ENCODE measurements around the gene SLC22A23. TPM values are rescaled to one million over a fixed set of nuclear protein-coding genes. Genes with fewer than 3 reads are reported as not detected.

SLC22A23 gene
- total RNA-seq, 1 experiment from 2014 or later = 5.7 TPM

DNA sequence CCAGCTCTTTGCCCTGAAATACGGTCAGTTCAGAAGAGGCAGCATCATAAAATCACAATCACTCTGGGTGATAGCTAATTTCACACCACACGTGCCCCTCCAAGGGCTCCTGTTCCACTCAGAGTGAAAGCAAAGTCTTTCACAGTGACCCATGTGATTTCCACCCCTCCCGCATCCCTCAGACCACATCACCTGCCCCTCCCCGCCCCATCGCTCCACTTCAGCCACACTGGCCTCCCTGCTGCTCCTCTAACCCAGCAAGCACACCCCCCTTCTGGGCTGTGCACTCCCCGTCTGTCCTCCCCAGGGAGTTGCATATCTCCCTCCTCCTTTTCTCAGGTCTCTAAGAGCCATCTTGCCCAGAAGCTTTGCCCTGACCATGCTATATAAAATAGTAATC lies 123.6 kb downstream of the SLC22A23 start:
- no peak for DNase-seq
- no peaks in the 10 kb centered on the region for H3K27me3 ChIP-seq (ENCODE audit: low read length)
- intact Hi-C loops (cut with micrococcal nuclease) = no loop called here
- no peak overlapping the region for H3K4me3 ChIP-seq (ENCODE audit: low read length)
- BruUV-seq (replicated peaks) = no TSS peak
- no peak overlapping the region for H3K27ac ChIP-seq (ENCODE audit: low read length)
- H4K20me1 ChIP-seq (ENCODE audit: low read length) = no peaks in the 10 kb centered on the region
- no peaks in the 10 kb centered on the region for H3K79me2 ChIP-seq (ENCODE audit: low read length)
- H3K36me3 ChIP-seq (ENCODE audit: low read depth, low read length) = no peaks in the 10 kb centered on the region
- TF ChIP-seq, protein P1, sequence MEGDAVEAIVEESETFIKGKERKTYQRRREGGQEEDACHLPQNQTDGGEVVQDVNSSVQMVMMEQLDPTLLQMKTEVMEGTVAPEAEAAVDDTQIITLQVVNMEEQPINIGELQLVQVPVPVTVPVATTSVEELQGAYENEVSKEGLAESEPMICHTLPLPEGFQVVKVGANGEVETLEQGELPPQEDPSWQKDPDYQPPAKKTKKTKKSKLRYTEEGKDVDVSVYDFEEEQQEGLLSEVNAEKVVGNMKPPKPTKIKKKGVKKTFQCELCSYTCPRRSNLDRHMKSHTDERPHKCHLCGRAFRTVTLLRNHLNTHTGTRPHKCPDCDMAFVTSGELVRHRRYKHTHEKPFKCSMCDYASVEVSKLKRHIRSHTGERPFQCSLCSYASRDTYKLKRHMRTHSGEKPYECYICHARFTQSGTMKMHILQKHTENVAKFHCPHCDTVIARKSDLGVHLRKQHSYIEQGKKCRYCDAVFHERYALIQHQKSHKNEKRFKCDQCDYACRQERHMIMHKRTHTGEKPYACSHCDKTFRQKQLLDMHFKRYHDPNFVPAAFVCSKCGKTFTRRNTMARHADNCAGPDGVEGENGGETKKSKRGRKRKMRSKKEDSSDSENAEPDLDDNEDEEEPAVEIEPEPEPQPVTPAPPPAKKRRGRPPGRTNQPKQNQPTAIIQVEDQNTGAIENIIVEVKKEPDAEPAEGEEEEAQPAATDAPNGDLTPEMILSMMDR (conservative IDR thresholded peaks at IDR 0.05; ENCODE audit: low read depth, low read length) = no peak
- TF ChIP-seq EZH2phosphoT487 (IDR thresholded peaks at IDR 0.05; ENCODE audit: borderline replicate concordance, low read length) (no peak), EZH2 (IDR thresholded peaks at IDR 0.05; ENCODE audit: low read length, unreplicated experiment) (no peak)
- H3K4me1 ChIP-seq (ENCODE audit: insufficient read depth, low read length) = peaks cover 18% of the 10 kb centered on the region
- no peak for ATAC-seq
- H3F3A ChIP-seq (ENCODE audit: low read length, unreplicated experiment) = no peaks in the 10 kb centered on the region
- ChIA-PET CTCF (no interaction called here), POLR2A (ENCODE audit: unreplicated experiment) (no interaction called here)
- no peaks in the 10 kb centered on the region for H3K9me3 ChIP-seq (ENCODE audit: low read length)
- no peak overlapping the region for H3K4me2 ChIP-seq (ENCODE audit: low read length)
- H3K9me2 ChIP-seq (replicated peaks; ENCODE audit: low read length) = no peaks in the 10 kb centered on the region
- no peak overlapping the region for H2AFZ ChIP-seq (ENCODE audit: low read length)
- H3K9ac ChIP-seq (ENCODE audit: low read length) = no peak overlapping the region

DNA sequence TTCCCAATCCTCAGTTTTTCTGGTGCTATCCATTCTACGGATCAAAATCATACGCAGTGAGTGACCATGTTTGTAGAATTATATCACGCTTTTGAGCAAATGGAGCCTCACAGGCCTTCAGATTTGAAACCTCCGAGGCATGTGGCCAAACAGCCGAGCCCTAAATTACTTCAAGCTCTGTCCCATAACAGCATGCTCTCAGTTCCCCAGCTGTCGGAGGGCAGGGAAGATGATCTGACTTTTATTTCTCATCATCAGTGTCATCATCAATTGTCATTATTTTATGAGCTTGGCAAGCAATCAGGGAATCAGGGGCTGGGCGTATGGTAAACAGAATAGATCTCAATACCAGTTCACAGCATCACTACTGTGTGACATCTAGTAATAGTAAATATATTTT lies 124.9 kb downstream of the SLC22A23 start:
- BruUV-seq (replicated peaks) = no TSS peak

GRCh38 chr6:3331494-3331893 lies 125.4 kb downstream of the SLC22A23 start:
- Histone ChIP-seq H3K27me3 (ENCODE audit: low read length) (no peaks in the 10 kb centered on the region), H3K9ac (ENCODE audit: low read length) (no peak overlapping the region), H3K4me3 (ENCODE audit: low read length) (no peak overlapping the region), H3K9me3 (ENCODE audit: low read length) (no peaks in the 10 kb centered on the region), H3K4me1 (ENCODE audit: insufficient read depth, low read length) (peaks cover 18% of the 10 kb centered on the region), H2AFZ (ENCODE audit: low read length) (no peak overlapping the region), H3K36me3 (ENCODE audit: low read depth, low read length) (no peaks in the 10 kb centered on the region), H3K4me2 (ENCODE audit: low read length) (no peak overlapping the region), H4K20me1 (ENCODE audit: low read length) (no peaks in the 10 kb centered on the region), H3K79me2 (ENCODE audit: low read length) (no peaks in the 10 kb centered on the region), H3F3A (ENCODE audit: low read length, unreplicated experiment) (no peaks in the 10 kb centered on the region), H3K27ac (ENCODE audit: low read length) (no peak overlapping the region), H3K9me2 (replicated peaks; ENCODE audit: low read length) (no peaks in the 10 kb centered on the region)
- intact Hi-C loops (cut with micrococcal nuclease) = no loop called here
- CTCF ChIA-PET = no interaction called here
- DNase-seq = no peak
- TF ChIP-seq EZH2phosphoT487 (IDR thresholded peaks at IDR 0.05; ENCODE audit: borderline replicate concordance, low read length) (no peak), EZH2 (IDR thresholded peaks at IDR 0.05; ENCODE audit: low read length, unreplicated experiment) (no peak)
- TF ChIP-seq, protein P1 (conservative IDR thresholded peaks at IDR 0.05; ENCODE audit: low read depth, low read length) = no peak
- POLR2A ChIA-PET (ENCODE audit: unreplicated experiment) = no interaction called here
- ATAC-seq = no peak
- no TSS peak for BruUV-seq (replicated peaks)

More for the DNA sequence above, 124.9 kb downstream of the SLC22A23 start:
- no peak overlapping the region for H3K4me3 ChIP-seq (ENCODE audit: low read length)
- ATAC-seq (no peak), DNase-seq (no peak)
- ChIA-PET CTCF (no interaction called here), POLR2A (ENCODE audit: unreplicated experiment) (no interaction called here)
- no peaks in the 10 kb centered on the region for H3K36me3 ChIP-seq (ENCODE audit: low read depth, low read length)
- peaks cover 18% of the 10 kb centered on the region for H3K4me1 ChIP-seq (ENCODE audit: insufficient read depth, low read length)
- no peaks in the 10 kb centered on the region for H4K20me1 ChIP-seq (ENCODE audit: low read length)
- no peaks in the 10 kb centered on the region for H3K79me2 ChIP-seq (ENCODE audit: low read length)
- TF ChIP-seq, protein P1 (conservative IDR thresholded peaks at IDR 0.05; ENCODE audit: low read depth, low read length) = no peak
- TF ChIP-seq EZH2phosphoT487 (IDR thresholded peaks at IDR 0.05; ENCODE audit: borderline replicate concordance, low read length) (no peak), EZH2 (IDR thresholded peaks at IDR 0.05; ENCODE audit: low read length, unreplicated experiment) (no peak)
- no peak overlapping the region for H3K4me2 ChIP-seq (ENCODE audit: low read length)
- H3K9me3 ChIP-seq (ENCODE audit: low read length) = no peaks in the 10 kb centered on the region
- no peak overlapping the region for H2AFZ ChIP-seq (ENCODE audit: low read length)
- intact Hi-C loops (cut with micrococcal nuclease) = no loop called here
- H3K27ac ChIP-seq (ENCODE audit: low read length) = no peak overlapping the region
- no peak overlapping the region for H3K9ac ChIP-seq (ENCODE audit: low read length)
- no peaks in the 10 kb centered on the region for H3K27me3 ChIP-seq (ENCODE audit: low read length)
- no peaks in the 10 kb centered on the region for H3K9me2 ChIP-seq (replicated peaks; ENCODE audit: low read length)
- H3F3A ChIP-seq (ENCODE audit: low read length, unreplicated experiment) = no peaks in the 10 kb centered on the region

All from PC-3 (cell line).